GM12878 (cell line): ENCODE data around the gene OOSP2.

Experiments
- EGR1 ChIP-seq, 2 experiments: IDR thresholded peaks; 1 replicate in 1 of 2; 2 replicates in 1 of 2; pipeline ENCODE4 v1.6.1; 2011 to 2012; ENCODE audit warnings: low read depth in 2 of 2, low read length in 2 of 2, borderline replicate concordance in 1 of 2, mild to moderate bottlenecking in 1 of 2, moderate library complexity in 1 of 2
- HDAC2 ChIP-seq: fragments of 200-600 bp; sonication (generic); IDR thresholded peaks from 2 replicates; pipeline ENCODE4 v1.6.1; 2017
- PAX8 ChIP-seq: fragments of 450-650 bp; IDR thresholded peaks from 2 replicates; pipeline ENCODE4 v1.6.1; 2017; ENCODE audit warnings: mild to moderate bottlenecking, moderate library complexity
- SRF ChIP-seq, 2 experiments: IDR thresholded peaks; 2 replicates each; pipeline ENCODE4 v1.6.1; 2011; ENCODE audit warnings: low read depth in 2 of 2, low read length in 2 of 2, mild to moderate bottlenecking in 1 of 2, moderate library complexity in 1 of 2
- TF ChIP-seq, protein P1 (sequence below): IDR thresholded peaks from 2 replicates; pipeline ENCODE4 v1.6.1; 2012; ENCODE audit warnings: mild to moderate bottlenecking, low read depth, low read length

DNA sequence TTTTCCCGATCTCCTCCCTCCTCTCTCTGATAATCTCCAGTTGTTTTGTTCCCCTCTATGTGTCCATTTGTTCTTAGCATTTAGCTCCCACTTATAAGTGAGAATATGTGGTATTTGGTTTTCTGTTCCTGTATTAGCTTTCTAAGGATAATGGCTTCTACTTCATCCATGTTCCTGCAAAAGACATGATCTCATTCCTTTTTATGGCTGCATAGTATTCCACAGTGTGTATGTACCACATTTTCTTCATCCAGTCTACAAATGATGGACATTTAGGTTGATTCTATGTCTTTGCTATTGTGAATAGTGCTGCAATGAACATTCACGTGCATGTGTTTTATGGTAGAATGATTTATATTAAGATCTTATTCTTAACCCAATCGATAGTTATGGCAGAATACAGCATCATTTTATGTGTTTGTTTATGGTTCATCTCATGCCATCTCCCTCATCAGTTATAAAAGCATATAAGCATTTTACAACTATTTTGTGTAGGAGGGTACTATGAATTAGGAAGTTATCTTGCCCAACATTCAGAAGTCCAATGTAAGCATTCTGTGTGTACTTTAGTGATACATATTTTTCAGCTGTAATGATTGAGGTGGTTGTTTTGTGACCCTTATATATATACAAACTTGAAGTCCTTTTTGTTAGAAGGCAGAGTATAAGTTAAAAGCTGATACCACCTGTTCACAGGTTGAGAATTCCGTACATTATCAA, 19.5 kb downstream of the OOSP2 start:
- TF ChIP-seq HDAC2, result no peak
- TF ChIP-seq SRF (IDR thresholded peaks at IDR 0.05; ENCODE audit: low read depth in 2 of 2, low read length in 2 of 2), result no peak
- TF ChIP-seq EGR1 (IDR thresholded peaks at IDR 0.05; ENCODE audit: borderline replicate concordance in 1 of 2, low read depth in 2 of 2, low read length in 2 of 2), result no peak
- TF ChIP-seq, protein P1, sequence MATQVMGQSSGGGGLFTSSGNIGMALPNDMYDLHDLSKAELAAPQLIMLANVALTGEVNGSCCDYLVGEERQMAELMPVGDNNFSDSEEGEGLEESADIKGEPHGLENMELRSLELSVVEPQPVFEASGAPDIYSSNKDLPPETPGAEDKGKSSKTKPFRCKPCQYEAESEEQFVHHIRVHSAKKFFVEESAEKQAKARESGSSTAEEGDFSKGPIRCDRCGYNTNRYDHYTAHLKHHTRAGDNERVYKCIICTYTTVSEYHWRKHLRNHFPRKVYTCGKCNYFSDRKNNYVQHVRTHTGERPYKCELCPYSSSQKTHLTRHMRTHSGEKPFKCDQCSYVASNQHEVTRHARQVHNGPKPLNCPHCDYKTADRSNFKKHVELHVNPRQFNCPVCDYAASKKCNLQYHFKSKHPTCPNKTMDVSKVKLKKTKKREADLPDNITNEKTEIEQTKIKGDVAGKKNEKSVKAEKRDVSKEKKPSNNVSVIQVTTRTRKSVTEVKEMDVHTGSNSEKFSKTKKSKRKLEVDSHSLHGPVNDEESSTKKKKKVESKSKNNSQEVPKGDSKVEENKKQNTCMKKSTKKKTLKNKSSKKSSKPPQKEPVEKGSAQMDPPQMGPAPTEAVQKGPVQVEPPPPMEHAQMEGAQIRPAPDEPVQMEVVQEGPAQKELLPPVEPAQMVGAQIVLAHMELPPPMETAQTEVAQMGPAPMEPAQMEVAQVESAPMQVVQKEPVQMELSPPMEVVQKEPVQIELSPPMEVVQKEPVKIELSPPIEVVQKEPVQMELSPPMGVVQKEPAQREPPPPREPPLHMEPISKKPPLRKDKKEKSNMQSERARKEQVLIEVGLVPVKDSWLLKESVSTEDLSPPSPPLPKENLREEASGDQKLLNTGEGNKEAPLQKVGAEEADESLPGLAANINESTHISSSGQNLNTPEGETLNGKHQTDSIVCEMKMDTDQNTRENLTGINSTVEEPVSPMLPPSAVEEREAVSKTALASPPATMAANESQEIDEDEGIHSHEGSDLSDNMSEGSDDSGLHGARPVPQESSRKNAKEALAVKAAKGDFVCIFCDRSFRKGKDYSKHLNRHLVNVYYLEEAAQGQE, result no peak
- no peak for TF ChIP-seq PAX8
